C4-2B (cell line): ENCODE measurements around the gene CDC14B.
"Not testable (repeated sequence)": the region's sequence is repeated elsewhere in the genome, so short reads cannot be mapped to it uniquely, and the experiment has no call there.

Experiments used
- H3K27ac ChIP-seq: fragments of 450-650 bp; 2 replicates; pipeline ENCODE4 v1.5.1; 2017
- ZFX ChIP-seq: fragments of 450-650 bp; IDR thresholded peaks from 2 replicates; pipeline ENCODE4 v1.6.1; 2017
- TF ChIP-seq, protein P1 (sequence below): fragments of 450-650 bp; conservative IDR thresholded peaks from 2 replicates; pipeline ENCODE4 v1.5.1; 2017; ENCODE audit warnings: mild to moderate bottlenecking

The CDC14B gene

DNA sequence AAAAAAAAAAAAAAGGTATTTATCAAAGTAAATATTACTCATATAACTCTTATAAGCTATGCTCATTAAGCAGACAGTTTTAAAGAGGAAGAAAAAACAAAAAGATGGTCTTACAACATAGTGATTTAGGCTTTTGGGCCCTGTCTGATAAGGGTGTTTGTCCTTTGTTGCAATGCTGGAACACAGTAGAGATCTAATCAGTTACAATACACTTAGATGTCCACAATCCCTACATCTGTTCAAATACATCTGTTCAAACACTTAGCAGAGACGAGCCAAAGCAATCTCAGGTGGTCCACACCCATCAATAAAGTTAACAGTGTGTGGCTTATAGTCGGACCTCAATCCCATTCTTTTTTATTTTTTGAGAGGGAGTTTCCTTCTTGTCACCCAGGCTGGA lies 24.5 kb upstream of the CDC14B start:
- H3K27ac ChIP-seq = no peak overlapping the region; the same call in 1 of the 2 replicates
- TF ChIP-seq ZFX = no peak
- TF ChIP-seq, protein P1, sequence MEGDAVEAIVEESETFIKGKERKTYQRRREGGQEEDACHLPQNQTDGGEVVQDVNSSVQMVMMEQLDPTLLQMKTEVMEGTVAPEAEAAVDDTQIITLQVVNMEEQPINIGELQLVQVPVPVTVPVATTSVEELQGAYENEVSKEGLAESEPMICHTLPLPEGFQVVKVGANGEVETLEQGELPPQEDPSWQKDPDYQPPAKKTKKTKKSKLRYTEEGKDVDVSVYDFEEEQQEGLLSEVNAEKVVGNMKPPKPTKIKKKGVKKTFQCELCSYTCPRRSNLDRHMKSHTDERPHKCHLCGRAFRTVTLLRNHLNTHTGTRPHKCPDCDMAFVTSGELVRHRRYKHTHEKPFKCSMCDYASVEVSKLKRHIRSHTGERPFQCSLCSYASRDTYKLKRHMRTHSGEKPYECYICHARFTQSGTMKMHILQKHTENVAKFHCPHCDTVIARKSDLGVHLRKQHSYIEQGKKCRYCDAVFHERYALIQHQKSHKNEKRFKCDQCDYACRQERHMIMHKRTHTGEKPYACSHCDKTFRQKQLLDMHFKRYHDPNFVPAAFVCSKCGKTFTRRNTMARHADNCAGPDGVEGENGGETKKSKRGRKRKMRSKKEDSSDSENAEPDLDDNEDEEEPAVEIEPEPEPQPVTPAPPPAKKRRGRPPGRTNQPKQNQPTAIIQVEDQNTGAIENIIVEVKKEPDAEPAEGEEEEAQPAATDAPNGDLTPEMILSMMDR = no peak

DNA sequence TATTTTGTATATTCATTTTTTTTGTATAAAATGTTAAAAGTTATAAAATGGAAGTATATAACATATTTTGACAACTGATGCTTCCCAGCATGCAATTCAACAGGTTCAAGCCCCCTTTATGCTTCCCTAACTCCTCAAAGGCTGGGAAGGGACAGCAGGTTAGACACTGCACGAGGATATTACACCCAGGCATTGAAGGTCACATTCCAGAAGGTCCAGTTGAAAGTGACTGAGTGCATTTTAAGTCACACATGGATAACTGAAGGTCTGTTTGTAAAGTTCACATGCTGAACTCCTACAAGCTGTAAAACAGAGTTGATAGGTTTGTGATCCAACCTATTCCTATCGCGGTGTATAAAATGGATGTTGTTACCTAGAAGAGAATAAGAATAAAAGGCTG lies 21.9 kb upstream of the CDC14B start:
- H3K27ac ChIP-seq = no peak overlapping the region
- TF ChIP-seq, protein P1 = no peak
- no peak for TF ChIP-seq ZFX

DNA sequence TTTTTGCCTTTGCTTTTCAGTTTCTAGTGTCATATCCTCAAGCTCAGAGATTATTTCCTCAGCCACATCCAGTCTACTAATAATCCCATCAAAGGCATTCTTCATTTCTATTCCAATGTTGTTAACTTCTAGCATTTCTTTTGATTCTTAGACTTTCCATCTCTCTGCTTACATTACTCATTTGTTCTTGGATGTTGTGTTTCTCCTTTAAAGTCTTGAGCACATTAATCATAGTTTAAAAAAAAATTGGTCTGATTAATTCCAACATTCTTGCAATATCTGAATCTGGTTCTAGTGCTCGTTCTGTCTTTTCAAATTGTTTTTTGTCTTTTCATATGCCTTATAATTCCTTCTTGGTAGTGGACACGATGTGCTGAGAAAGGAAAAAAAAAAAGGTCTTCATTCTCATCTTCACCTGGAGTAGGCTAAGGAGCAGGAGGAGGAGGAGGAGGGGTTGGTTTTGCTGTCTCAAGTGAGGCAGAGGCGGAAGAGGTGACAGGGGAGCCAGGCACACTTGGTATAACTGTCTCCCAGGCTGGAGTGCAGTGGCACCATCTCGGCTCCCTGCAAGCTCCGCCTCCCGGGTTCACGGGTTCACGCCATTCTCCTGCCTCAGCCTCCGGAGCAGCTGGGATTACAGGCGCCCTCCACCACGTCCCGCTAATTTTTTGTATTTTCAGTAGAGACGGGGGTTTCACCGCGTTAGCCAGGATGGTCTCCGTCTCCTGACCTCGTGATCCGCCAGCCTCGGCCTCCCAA lies 19.1 kb upstream of the CDC14B start:
- TF ChIP-seq, protein P1 = no peak
- no peak for TF ChIP-seq ZFX
- no peak overlapping the region for H3K27ac ChIP-seq

DNA sequence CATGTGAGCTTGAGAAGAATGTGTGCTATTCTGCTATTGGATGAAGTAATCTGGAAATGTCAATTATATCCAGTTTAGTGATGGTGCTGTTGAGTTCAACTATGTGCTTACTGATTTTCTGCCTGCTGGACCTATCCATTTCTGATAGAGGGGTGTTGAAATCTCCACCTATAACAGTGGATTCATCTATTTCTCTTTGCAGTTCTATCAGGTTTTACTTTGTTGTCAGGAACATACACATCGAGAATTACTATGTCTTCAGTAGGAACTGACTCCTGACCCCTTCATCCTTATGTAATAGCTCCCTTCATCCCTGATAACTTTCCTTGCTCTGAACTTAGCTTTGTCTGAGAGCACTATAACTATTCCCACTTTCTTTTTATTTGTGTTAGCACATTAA lies 16.7 kb upstream of the CDC14B start:
- H3K27ac ChIP-seq = no peak overlapping the region
- TF ChIP-seq, protein P1 = no peak
- TF ChIP-seq ZFX = no peak

DNA sequence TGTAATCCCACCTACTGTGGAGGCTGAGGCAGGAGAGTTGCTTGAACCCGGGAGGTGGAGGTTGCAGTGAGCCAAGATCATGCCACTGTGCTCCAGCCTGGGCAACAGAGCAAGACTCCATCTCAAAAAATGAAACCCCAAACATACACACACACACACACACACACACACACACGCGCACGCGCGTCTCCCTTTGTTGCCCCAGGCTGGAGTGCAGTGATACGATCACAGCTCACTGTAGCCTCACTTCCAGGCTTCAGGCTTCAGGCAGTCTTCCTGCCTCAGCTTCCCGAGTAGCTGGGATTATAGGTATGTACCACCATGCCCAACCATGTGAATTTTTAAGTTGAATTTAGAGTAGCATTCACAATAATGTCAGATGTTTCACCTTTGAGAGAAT lies 13.9 kb upstream of the CDC14B start:
- H3K27ac ChIP-seq = not testable (repeated sequence)

DNA sequence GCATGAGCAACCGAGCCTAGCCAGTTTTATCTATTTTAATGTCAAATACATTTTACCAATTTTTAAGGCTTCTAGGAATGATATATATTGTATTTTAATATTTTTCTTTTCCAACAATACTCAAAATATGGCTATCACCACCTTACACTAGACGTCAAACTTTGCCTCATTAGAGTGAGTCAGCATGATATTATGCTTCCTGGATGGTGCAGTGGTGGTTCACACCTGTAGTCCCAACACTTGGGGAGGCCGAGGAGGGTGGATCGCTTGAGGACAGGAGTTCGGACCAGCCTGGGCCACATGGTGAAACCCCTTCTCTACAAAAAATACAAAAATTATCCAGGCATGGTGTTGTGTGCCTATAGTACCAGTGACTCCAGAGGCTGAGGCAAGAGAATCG lies 7.3 kb upstream of the CDC14B start:
- H3K27ac ChIP-seq = no peak overlapping the region

DNA sequence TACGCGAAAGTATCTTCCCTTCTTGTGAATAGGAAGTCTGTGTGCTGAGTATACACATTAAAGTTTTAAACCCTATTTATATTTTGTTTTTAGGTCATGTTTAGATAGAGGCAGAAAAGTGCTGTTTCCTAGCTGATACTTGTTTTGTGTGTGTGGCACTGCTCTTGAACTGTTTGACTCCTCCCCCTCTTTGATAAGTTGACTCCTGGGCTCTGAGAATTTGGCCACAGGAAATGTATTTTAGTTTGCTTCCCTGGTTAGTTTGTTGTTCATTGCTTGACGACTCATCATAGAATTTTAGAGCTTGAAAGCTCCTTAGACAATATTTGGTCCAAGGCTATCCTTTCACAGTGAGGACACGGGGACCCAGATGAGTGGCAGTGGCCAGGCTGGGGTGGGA lies 2.0 kb upstream of the CDC14B start:
- no peak overlapping the region for H3K27ac ChIP-seq
- TF ChIP-seq ZFX = no peak
- TF ChIP-seq, protein P1 = no peak

More for the DNA sequence above, 7.3 kb upstream of the CDC14B start:
- TF ChIP-seq, protein P1 = no peak
- TF ChIP-seq ZFX = no peak

DNA sequence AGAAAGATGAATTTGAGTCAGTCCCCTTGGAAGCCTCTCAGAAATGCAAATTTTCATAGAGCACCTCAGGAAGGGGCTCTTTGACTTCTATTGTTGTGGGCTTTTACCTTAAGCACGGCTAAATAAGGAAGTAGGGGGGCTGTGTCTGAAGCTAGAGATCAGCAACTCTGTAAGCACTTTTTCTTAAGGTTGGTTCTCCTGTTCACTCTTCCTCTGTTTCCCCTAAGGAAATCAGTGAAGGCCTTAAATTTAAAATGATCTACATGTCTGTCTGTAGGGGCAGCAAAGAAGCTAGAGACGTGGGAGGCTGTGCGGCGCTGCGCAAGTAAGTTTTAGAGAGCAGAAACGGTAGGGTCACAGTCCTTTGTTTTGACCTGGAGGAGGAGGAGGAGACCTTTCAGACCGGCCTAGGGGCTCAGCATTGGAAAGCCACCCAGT lies 1.2 kb upstream of the CDC14B start:
- TF ChIP-seq, protein P1 = no peak
- TF ChIP-seq ZFX = no peak

More for the DNA sequence above, 1.2 kb upstream of the CDC14B start:
- H3K27ac ChIP-seq = no peak overlapping the region
